BLaER1 (cell line): ENCODE measurements around the gene BCO2.

Experiments used
- H3K27ac ChIP-seq: shearing (Covaris generic); formaldehyde crosslinking; 2 replicates; pipeline ENCODE4 v1.8.1; 2022
- H3K27me3 ChIP-seq: shearing (Covaris generic); formaldehyde crosslinking; 2 replicates; pipeline ENCODE4 v1.8.1; 2022
- H3K36me3 ChIP-seq: shearing (Covaris generic); formaldehyde crosslinking; 2 replicates; pipeline ENCODE4 v1.8.1; 2022
- H3K4me1 ChIP-seq: shearing (Covaris generic); formaldehyde crosslinking; 2 replicates; pipeline ENCODE4 v1.8.1; 2022
- H3K4me2 ChIP-seq: shearing (Covaris generic); formaldehyde crosslinking; 2 replicates; pipeline ENCODE4 v1.8.1; 2022
- H3K4me3 ChIP-seq: shearing (Covaris generic); formaldehyde crosslinking; 2 replicates; pipeline ENCODE4 v1.8.1; 2022
- H3K9ac ChIP-seq: shearing (Covaris generic); formaldehyde crosslinking; 2 replicates; pipeline ENCODE4 v1.8.1; 2022
- H3K9me3 ChIP-seq: shearing (Covaris generic); formaldehyde crosslinking; 2 replicates; pipeline ENCODE4 v1.8.1; 2022
- H4K20me1 ChIP-seq: shearing (Covaris generic); formaldehyde crosslinking; 2 replicates; pipeline ENCODE4 v1.8.1; 2022
- Cebpa-rat ChIP-seq: shearing (Covaris generic); IDR thresholded peaks from 2 replicates; pipeline ENCODE4 v1.8.1; 2022

BCO2 gene

DNA sequence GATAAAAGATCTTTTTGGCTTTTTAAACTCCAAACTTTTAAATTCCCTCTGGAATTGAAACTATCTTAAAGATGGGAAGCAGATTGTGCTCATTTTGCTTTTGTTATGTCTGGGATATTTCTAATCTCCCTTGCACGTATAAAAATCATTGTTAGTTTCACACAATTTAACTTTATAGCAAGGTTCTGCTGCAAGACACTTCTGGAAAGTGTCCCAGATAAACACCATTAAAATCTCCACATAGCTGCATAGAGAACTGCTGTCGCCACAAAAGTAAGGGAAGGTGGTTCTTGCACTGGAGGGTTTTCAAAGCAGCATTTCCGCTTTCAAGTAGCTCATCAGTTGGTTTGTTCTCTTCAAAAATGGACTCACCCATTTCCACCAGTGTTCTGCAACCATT lies 62.7 kb downstream of the BCO2 start:
- no peak for TF ChIP-seq Cebpa-rat
- Histone ChIP-seq H3K4me2 (no peak overlapping the region), H3K27ac (no peak overlapping the region), H3K36me3 (peaks cover 91% of the 10 kb centered on the region), H3K4me3 (no peak overlapping the region), H3K9ac (no peak overlapping the region), H3K9me3 (no peaks in the 10 kb centered on the region), H3K4me1 (no peaks in the 10 kb centered on the region), H3K27me3 (no peaks in the 10 kb centered on the region), H4K20me1 (no peaks in the 10 kb centered on the region)

DNA sequence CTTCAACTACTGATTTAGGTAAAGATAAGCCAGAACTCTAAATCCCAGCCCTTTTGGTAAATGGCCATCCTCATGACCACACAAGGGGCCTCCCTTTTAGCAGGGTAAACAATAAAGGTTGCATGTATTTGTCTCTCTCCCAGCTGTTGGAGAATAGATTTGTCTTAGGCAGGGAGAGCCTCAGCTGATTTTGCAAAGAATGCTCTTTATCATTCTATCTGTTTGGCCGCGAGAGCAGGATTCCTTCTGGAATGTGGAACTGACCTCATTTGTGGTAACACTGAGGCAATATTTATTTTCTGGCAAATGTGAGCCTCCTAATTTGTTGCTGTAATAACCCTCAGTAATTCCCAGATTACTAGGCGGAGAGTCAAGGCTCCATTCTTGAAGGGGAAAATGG lies 66.2 kb downstream of the BCO2 start:
- TF ChIP-seq Cebpa-rat, result no peak
- Histone ChIP-seq H3K27ac (no peak overlapping the region), H3K4me3 (no peak overlapping the region), H3K4me2 (no peak overlapping the region), H3K9me3 (no peaks in the 10 kb centered on the region), H3K27me3 (no peaks in the 10 kb centered on the region), H3K4me1 (no peaks in the 10 kb centered on the region), H4K20me1 (no peaks in the 10 kb centered on the region), H3K36me3 (peaks cover 71% of the 10 kb centered on the region), H3K9ac (no peak overlapping the region)

DNA sequence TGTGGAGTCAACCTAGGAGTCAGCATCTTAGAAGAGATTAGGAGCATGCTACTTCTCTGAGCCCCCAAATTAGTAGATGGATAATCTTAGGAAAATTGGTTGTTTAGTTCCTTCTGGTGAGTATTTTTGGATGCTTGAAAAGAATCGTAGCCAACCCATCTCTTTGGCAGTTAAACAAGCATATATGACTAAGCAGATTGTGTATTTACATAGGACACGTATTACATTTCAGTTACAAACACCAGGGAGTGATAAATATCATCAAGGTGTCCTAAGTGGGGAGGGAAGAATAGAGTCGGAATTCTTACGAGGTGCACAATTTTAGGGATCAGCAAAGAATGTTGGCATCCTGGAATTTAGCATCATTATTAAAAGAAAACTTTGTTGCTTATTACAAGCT lies 71.9 kb downstream of the BCO2 start:
- H3K4me2 ChIP-seq, result no peak overlapping the region
- no peak for TF ChIP-seq Cebpa-rat
- H3K27ac ChIP-seq, result no peak overlapping the region
- no peak overlapping the region for H3K9ac ChIP-seq
- H4K20me1 ChIP-seq, result no peaks in the 10 kb centered on the region
- peaks cover 14% of the 10 kb centered on the region for H3K36me3 ChIP-seq
- H3K9me3 ChIP-seq, result no peaks in the 10 kb centered on the region
- H3K4me1 ChIP-seq, result no peaks in the 10 kb centered on the region
- no peak overlapping the region for H3K4me3 ChIP-seq
- no peaks in the 10 kb centered on the region for H3K27me3 ChIP-seq

DNA sequence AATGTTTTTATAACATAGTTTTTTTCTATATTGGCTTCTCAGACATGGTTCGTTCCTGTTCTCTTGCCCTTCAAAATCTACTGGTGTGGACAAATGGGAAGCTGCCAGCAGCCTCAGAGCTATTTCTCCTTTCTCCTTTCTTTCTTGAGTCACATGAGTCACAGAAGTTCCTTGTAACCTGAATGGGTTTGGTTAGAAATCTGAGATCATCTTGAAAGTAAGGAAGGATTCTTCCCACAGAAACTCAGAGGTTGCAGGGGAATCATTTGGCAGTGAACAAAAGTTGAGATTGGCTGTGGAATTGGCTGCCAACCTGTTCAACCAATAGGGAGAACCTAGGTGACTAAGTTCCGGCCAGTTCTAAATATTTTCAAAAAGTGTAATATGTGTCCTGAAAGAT lies 72.9 kb downstream of the BCO2 start:
- no peak overlapping the region for H3K4me3 ChIP-seq
- H3K4me1 ChIP-seq, result no peaks in the 10 kb centered on the region
- no peak for TF ChIP-seq Cebpa-rat
- H3K27me3 ChIP-seq, result no peaks in the 10 kb centered on the region
- H4K20me1 ChIP-seq, result no peaks in the 10 kb centered on the region
- peaks cover 4% of the 10 kb centered on the region; the same call in 1 of the 2 replicates for H3K36me3 ChIP-seq
- no peak overlapping the region for H3K4me2 ChIP-seq
- no peak overlapping the region for H3K9ac ChIP-seq
- H3K9me3 ChIP-seq, result no peaks in the 10 kb centered on the region
- no peak overlapping the region for H3K27ac ChIP-seq

DNA sequence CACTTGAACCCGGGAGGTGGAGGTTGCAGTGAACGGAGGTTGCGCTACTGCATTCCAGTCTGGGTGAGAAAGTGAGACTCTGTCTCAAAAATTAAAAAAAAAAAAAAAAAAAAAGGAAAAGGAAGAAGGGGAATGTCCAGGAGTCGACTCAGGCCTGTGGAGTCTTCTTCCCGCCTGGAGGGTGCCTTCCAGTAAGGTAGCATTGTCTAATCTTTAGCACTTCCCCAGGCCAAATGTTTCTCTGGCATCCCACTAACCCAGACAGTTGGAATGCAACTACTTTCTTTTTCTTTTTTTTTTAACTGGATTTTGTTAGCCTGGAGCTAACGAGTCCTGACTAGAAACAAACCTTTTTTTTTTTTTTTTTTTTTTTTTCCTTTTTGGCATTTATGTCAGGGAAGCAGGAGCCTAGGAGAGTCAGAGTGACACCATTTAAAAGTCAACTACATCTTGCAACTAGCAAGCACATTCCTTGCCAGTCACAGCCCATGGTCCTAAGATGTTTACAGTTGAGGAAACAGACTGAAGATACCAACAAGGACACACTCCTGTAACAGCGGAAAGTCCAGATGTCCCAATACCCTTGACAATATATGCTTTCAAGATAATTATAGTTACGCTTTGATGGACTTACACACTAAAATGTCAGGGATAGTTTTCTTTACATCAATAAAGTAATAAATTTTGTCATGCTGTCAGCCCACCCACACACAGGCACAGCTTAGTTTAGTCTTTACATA lies 74.7 kb downstream of the BCO2 start:
- H3K27me3 ChIP-seq, result no peaks in the 10 kb centered on the region
- H3K9ac ChIP-seq, result no peak overlapping the region
- H3K36me3 ChIP-seq, result no peaks in the 10 kb centered on the region
- H3K4me2 ChIP-seq, result no peak overlapping the region
- no peak overlapping the region for H3K4me3 ChIP-seq
- no peak overlapping the region for H3K27ac ChIP-seq
- H3K9me3 ChIP-seq, result no peaks in the 10 kb centered on the region
- no peaks in the 10 kb centered on the region for H4K20me1 ChIP-seq
- no peak for TF ChIP-seq Cebpa-rat
- H3K4me1 ChIP-seq, result no peaks in the 10 kb centered on the region

DNA sequence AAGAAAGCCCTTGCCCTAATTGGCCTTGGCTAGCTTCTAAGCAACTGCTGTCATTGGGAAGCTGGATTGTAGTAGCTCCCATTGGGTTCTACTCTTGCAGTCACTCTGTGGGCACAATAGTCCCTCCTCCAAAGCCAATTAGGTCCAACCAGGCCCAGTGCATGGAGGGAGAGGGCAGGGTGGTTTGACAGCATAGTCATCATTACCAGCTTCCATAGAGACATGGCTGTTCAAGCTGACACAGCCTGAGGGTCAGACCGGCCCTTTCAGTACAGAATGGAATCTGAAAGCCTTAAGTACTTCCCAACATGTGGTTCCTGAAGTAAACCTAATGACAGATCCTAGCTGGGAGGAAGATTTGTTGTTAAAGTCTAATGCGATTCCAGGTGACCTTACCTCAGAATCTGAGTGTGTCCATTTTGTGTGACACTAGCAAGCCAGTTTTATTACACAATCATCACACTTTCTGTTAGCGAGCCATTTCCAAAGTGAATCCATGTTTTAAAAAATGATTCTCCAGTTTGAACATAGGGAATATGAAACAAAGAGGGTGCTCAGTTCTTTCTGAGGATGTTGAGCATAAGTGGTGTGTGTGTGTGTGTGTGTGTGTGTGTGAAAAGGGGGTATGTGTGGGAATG lies 78.4 kb downstream of the BCO2 start:
- Histone ChIP-seq H3K9me3 (no peaks in the 10 kb centered on the region), H3K4me2 (no peak overlapping the region), H3K4me3 (no peak overlapping the region), H3K27ac (no peak overlapping the region), H3K36me3 (no peaks in the 10 kb centered on the region), H3K4me1 (0 out of 2 replicates have a peak, but pooled peaks cover 4% of the 10 kb centered on the region), H3K27me3 (no peaks in the 10 kb centered on the region), H4K20me1 (no peaks in the 10 kb centered on the region), H3K9ac (no peak overlapping the region)
- TF ChIP-seq Cebpa-rat, result no peak

DNA sequence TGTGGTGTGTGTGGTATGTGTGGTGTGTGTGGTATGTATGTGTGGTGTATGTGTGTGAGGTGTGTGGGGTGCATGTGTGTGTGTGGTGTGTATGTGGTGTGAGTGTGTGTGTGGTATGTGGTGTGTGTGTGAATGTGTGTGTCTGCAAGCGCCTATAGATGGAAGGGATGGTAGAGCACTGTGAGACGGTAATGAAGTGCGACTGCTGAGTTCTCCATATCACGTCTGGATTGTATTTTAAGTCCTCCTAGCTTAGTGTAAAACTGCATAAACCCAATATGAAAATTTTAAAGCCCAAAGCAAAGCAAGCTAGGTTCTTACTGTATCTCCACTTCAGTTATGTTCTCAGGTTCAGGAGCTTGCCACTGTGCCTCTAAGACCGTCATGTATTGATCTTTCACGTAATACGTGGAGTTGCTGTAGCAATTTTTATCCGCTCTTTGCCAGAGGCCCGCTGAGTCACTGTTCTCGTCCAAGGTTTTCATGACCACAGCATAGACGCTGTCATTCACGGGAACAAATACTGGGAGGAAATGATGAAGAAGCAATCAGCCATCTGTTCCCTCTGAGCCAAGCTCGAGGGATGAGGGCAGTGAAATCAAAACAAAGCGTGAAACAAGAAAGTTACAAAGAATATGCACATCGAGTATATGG lies 79.9 kb downstream of the BCO2 start:
- no peak overlapping the region for H3K4me2 ChIP-seq
- TF ChIP-seq Cebpa-rat, result no peak
- H3K4me3 ChIP-seq, result no peak overlapping the region
- no peaks in the 10 kb centered on the region for H3K36me3 ChIP-seq
- H3K27ac ChIP-seq, result no peak overlapping the region
- H3K9me3 ChIP-seq, result no peaks in the 10 kb centered on the region
- H3K9ac ChIP-seq, result no peak overlapping the region
- 0 out of 2 replicates have a peak, but pooled peaks cover 4% of the 10 kb centered on the region for H3K4me1 ChIP-seq
- no peaks in the 10 kb centered on the region for H4K20me1 ChIP-seq
- no peaks in the 10 kb centered on the region for H3K27me3 ChIP-seq

DNA sequence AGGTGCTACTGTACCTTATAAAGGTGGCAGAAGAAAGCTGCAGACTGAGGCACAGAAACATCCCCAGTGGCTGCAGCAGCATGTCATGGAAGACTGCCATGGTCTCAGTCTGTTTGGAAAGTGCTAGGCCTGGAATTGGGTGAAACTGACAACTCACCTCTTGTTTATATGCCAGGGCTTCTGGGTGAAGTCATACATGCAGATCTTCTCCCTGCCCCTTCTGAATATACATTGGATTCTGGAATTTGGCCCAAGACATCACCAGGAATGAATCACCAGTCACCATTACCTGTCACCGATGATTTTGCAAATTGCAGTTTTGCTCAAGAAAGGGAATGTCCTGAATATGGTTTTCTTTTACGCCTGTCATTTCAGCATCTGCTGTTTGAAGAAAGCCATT lies 85.2 kb downstream of the BCO2 start, which contains the start of gene PLET1:
TSS of gene PLET1 (minus strand) at position 371 of the 400 bp plus-strand sequence. CDS start at position 100, 271 bp downstream.
- Histone ChIP-seq H3K27me3 (no peaks in the 10 kb centered on the region), H3K27ac (no peak within 1 kb of the TSS), H3K4me3 (no peak within 1 kb of the TSS), H3K4me1 (0 out of 2 replicates have a peak, but pooled peaks cover under 1% of the 10 kb centered on the region), H3K9ac (no peak within 1 kb of the TSS), H4K20me1 (no peaks in the 10 kb centered on the region), H3K4me2 (no peak within 1 kb of the TSS), H3K36me3 (no peaks in the 10 kb centered on the region), H3K9me3 (no peaks in the 10 kb centered on the region)
- TF ChIP-seq Cebpa-rat, result no peak

DNA sequence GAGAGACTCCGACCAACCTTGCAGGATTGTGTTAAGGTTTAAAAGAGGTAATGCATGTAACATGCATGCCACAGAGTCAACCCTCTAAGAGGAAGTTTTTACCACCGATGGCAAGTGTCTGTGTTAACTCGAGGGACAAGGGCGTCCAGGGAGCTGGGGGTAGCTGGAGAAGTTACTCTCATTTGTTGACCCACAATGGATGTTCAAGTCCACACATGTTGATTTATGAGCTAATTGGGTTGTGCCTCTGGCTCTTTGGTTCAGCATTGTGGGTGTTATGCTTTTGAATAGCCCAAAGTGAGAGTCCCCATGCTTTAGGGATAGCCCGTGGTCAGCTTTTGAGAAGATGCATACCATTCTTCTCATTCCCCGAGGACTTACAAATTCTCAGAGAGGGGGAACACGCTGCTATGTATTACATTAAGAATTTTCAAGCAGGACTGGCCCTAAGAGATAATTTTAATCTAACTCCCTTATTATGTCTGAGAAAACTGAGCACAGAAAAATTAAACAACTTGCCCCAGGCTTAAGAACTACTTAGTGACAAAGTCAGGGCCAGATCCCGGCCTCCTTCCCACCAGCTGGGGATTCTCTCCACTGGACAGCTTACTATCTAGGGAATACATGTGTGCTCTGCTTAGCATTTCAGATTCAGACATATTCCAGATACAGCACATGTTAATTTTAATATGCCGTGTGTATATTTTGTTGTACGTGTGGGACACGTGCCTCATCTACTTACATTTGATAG lies 90.5 kb downstream of the BCO2 start:
- H3K4me1 ChIP-seq, result peaks cover 34% of the 10 kb centered on the region
- no peaks in the 10 kb centered on the region for H3K9me3 ChIP-seq
- H3K27ac ChIP-seq, result no peak overlapping the region
- no peak overlapping the region for H3K9ac ChIP-seq
- H3K27me3 ChIP-seq, result no peaks in the 10 kb centered on the region
- H4K20me1 ChIP-seq, result no peaks in the 10 kb centered on the region
- no peaks in the 10 kb centered on the region for H3K36me3 ChIP-seq
- H3K4me3 ChIP-seq, result no peak overlapping the region
- no peak overlapping the region for H3K4me2 ChIP-seq
- no peak for TF ChIP-seq Cebpa-rat
